D341Med (cell line): ENCODE data around the gene TBX3.

ENCODE experiments used
- DNase-seq: peaks from one replicate; pipeline ENCODE4 v3.0.0; 2012; ENCODE audit warnings: low spot score

The TBX3 gene

GRCh38 chr12:114627393-114627792 lies 56.6 kb downstream of the TBX3 start:
- DNase-seq = no peak

DNA sequence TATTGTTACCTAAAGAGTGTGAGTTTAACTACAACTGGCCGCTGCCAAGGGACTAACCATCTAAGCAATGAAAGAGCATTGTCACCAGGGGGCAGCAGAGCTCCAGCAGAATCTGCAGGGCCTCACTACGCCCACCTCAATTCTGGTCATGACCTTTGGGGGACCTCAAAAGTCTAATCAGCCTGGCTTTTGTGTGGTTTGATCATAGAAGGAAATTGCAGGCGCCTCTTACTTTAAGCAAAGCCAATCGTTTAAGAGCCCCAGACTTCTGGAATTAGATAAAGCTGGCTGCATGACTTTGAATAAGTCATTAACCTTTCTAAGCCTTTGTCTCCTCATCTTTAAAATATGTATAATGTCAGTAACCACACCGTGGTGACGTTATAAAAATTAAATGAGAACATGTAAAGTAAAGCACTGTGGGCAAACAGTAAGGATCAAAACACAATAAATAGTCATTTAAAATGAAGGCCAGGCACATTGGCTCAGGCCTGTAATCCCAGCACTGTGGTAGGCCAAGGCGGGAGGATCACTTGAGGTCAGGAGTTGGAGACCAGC lies 58.6 kb downstream of the TBX3 start:
- DNase-seq = peak; percentile 33

DNA sequence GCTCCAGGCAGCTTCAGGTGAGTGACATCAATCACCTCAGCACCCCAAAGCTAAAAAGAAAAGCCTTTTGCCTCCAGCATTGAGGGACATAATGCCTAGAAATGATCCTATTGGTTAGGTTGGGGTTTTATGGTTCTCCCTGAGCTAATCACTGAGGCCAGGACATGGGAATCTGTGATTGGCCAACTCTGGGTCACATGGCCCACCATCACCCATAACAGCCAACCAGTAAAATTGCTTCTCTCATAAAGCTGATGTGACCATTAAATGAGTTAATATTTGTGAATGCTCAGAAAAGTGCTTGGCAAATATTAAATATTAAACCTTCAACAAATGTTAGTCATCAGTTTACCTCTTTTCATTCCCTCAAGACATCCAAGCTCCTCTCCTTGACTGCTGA lies 60.2 kb downstream of the TBX3 start:
- DNase-seq = no peak
